GM23338 (cell line): ENCODE measurements around the gene AREL1.

Experiments
- CREB1 ChIP-seq: fragments of 250-450 bp; sonication (Bioruptor Pico); IDR thresholded peaks from 2 replicates; pipeline ENCODE4 v1.5.0; 2020; ENCODE audit warnings: low read depth, mild to moderate bottlenecking, moderate library complexity
- CTCF ChIP-seq, 2 experiments: fragments of 200-600 bp in 1 of 2; sonication (generic) in 1 of 2; conservative IDR thresholded peaks; 2 replicates each; pipeline versions ENCODE4 v1.5.1 to v1.6.1; 2016 to 2017; ENCODE audit warnings: antibody characterized with exemption in 2 of 2, low read depth in 2 of 2, mild to moderate bottlenecking in 2 of 2, moderate library complexity in 1 of 2
- ETS1 ChIP-seq: IDR thresholded peaks from 2 replicates; pipeline ENCODE4 v1.6.1; 2016; ENCODE audit warnings: antibody characterized with exemption
- EZH2 ChIP-seq: fragments of 200-600 bp; sonication (generic); IDR thresholded peaks from one replicate; pipeline ENCODE4 v1.8.0; 2017; ENCODE audit warnings: antibody characterized with exemption, mild to moderate bottlenecking, low read depth; ENCODE audit not compliant: unreplicated experiment
- EZH2phosphoT487 ChIP-seq: fragments of 200-600 bp; sonication (generic); IDR thresholded peaks from one replicate; pipeline ENCODE4 v1.8.1; 2018; ENCODE audit warnings: antibody characterized with exemption; ENCODE audit not compliant: unreplicated experiment
- JUNB ChIP-seq: IDR thresholded peaks from one replicate; pipeline ENCODE4 v1.6.1; 2016; ENCODE audit warnings: antibody characterized with exemption; ENCODE audit not compliant: unreplicated experiment
- NANOG ChIP-seq: IDR thresholded peaks from 2 replicates; pipeline ENCODE4 v1.6.1; 2016; ENCODE audit warnings: antibody characterized with exemption, borderline replicate concordance
- POLR2AphosphoS5 ChIP-seq: IDR thresholded peaks from 2 replicates; pipeline ENCODE4 v1.6.1; 2016; ENCODE audit warnings: antibody characterized with exemption, low read depth
- REST ChIP-seq: IDR thresholded peaks from one replicate; pipeline ENCODE4 v1.6.1; 2018; ENCODE audit warnings: antibody characterized with exemption; ENCODE audit not compliant: unreplicated experiment
- STAT1 ChIP-seq: IDR thresholded peaks from one replicate; pipeline ENCODE4 v1.6.1; 2016; ENCODE audit warnings: antibody characterized with exemption; ENCODE audit not compliant: unreplicated experiment
- ZNF114 ChIP-seq: fragments of 250-450 bp; sonication (Bioruptor Pico); IDR thresholded peaks from 2 replicates; pipeline ENCODE4 v1.5.0; 2020; ENCODE audit warnings: mild to moderate bottlenecking, moderate library complexity
- ZNF331 ChIP-seq: fragments of 250-450 bp; sonication (Bioruptor Pico); IDR thresholded peaks from 2 replicates; pipeline ENCODE4 v1.5.0; 2020; ENCODE audit warnings: low read depth, mild to moderate bottlenecking, moderate library complexity
- ZNF462 ChIP-seq: fragments of 250-450 bp; sonication (Bioruptor Pico); IDR thresholded peaks from 2 replicates; pipeline ENCODE4 v1.5.0; 2020; ENCODE audit warnings: mild to moderate bottlenecking, moderate library complexity

- no peak for TF ChIP-seq EZH2
- TF ChIP-seq CTCF (conservative IDR thresholded peaks at IDR 0.05; ENCODE audit: low read depth in 2 of 2), result no peak
- no peak for TF ChIP-seq POLR2AphosphoS5
- no peak for TF ChIP-seq REST
- no peak for TF ChIP-seq ZNF462 (CRISPR knock-in tag)
- no peak for TF ChIP-seq EZH2phosphoT487
- TF ChIP-seq CREB1 (CRISPR knock-in tag), result no peak
- no peak for TF ChIP-seq JUNB
- TF ChIP-seq ETS1, result no peak
- no peak for TF ChIP-seq ZNF331 (CRISPR knock-in tag)
- no peak for TF ChIP-seq ZNF114 (CRISPR knock-in tag)
- no peak for TF ChIP-seq NANOG
- no peak for TF ChIP-seq STAT1
Measured at GRCh38 chr14:74661726-74662450, 51.0 kb downstream of the AREL1 start.
